Mesenchymal stem cell (in vitro differentiated cells and primary cell): ENCODE results near the gene ANKRD16.

Experiments
- DNase-seq: peaks from one replicate; pipeline ENCODE4 v3.0.0-alpha.2; 2013
- H2AFZ ChIP-seq: one replicate; pipeline ENCODE4 v1.6.1; 2013; ENCODE audit warnings: low read depth, mild to moderate bottlenecking, control low read depth, inconsistent platforms, low read length, moderate library complexity
- H2AK5ac ChIP-seq: 2 replicates; pipeline ENCODE4 v1.6.1; 2013; ENCODE audit warnings: low read length, moderate library complexity, mild to moderate bottlenecking, inconsistent platforms; ENCODE audit not compliant: severe bottlenecking
- H2BK120ac ChIP-seq: one replicate; pipeline ENCODE4 v1.6.1; 2013; ENCODE audit warnings: low read depth, mild to moderate bottlenecking, inconsistent platforms, low read length, moderate library complexity
- H2BK12ac ChIP-seq, 2 experiments: one replicate each; pipeline ENCODE4 v1.6.1; 2013; ENCODE audit warnings: inconsistent platforms in 2 of 2, low read length in 2 of 2, mild to moderate bottlenecking in 2 of 2, moderate library complexity in 2 of 2, control low read depth in 1 of 2
- H2BK15ac ChIP-seq: one replicate; pipeline ENCODE4 v1.6.1; 2013; ENCODE audit warnings: mild to moderate bottlenecking, low read depth, inconsistent platforms; ENCODE audit not compliant: poor library complexity, severe bottlenecking
- H2BK5ac ChIP-seq: 2 replicates; pipeline ENCODE4 v1.6.1; 2013; ENCODE audit warnings: low read depth, mild to moderate bottlenecking, low read length, control low read depth, inconsistent platforms; ENCODE audit not compliant: poor library complexity, severe bottlenecking
- H3K14ac ChIP-seq, 2 experiments: one replicate each; pipeline ENCODE4 v1.6.1; 2013; ENCODE audit warnings: inconsistent platforms in 2 of 2, low read length in 2 of 2, control low read depth in 1 of 2, mild to moderate bottlenecking in 1 of 2, moderate library complexity in 1 of 2
- H3K18ac ChIP-seq, 2 experiments: one replicate each; pipeline ENCODE4 v1.6.1; 2013; ENCODE audit warnings: inconsistent platforms in 2 of 2, low read length in 2 of 2, control low read depth in 1 of 2, low read depth in 1 of 2, mild to moderate bottlenecking in 1 of 2
- H3K23ac ChIP-seq, 2 experiments: one replicate each; pipeline ENCODE4 v1.6.1; 2013; ENCODE audit warnings: inconsistent platforms in 2 of 2, low read length in 2 of 2, mild to moderate bottlenecking in 2 of 2, moderate library complexity in 2 of 2, control low read depth in 1 of 2
- H3K27ac ChIP-seq: 2 replicates; pipeline ENCODE4 v1.5.1; 2013; ENCODE audit warnings: mild to moderate bottlenecking, moderate library complexity, low read length, control low read depth, inconsistent platforms; ENCODE audit not compliant: poor library complexity, severe bottlenecking
- H3K27me3 ChIP-seq, 2 experiments: 2 replicates each; pipeline versions ENCODE4 v1.6.1 to v1.7.0; 2013; ENCODE audit warnings: low read length in 2 of 2, mild to moderate bottlenecking in 2 of 2, moderate library complexity in 2 of 2, control low read depth in 1 of 2, inconsistent platforms in 1 of 2; ENCODE audit not compliant: control insufficient read depth in 1 of 2, insufficient read depth in 1 of 2
- H3K36me3 ChIP-seq, 2 experiments: 2 replicates each; pipeline versions ENCODE4 v1.6.1 to v1.7.0; 2013; ENCODE audit warnings: low read length in 2 of 2, control low read depth in 1 of 2, inconsistent platforms in 1 of 2, low read depth in 1 of 2, mild to moderate bottlenecking in 1 of 2; ENCODE audit not compliant: insufficient read depth in 2 of 2, control insufficient read depth in 1 of 2
- H3K4ac ChIP-seq, 2 experiments: one replicate each; pipeline ENCODE4 v1.6.1; 2013; ENCODE audit warnings: inconsistent platforms in 2 of 2, low read length in 2 of 2, mild to moderate bottlenecking in 2 of 2, moderate library complexity in 2 of 2, control low read depth in 1 of 2, low read depth in 1 of 2
- H3K4me1 ChIP-seq: 2 replicates; pipeline ENCODE4 v1.6.1; 2013; ENCODE audit warnings: low read depth, low read length, control low read depth; ENCODE audit not compliant: control insufficient read depth, insufficient read depth
- H3K4me2 ChIP-seq: 2 replicates; pipeline ENCODE4 v1.6.1; 2013; ENCODE audit warnings: low read length, mild to moderate bottlenecking, inconsistent platforms; ENCODE audit not compliant: poor library complexity, severe bottlenecking
- H3K4me3 ChIP-seq, 2 experiments: 2 replicates each; pipeline versions ENCODE4 v1.5.1 to v1.7.0; 2013; ENCODE audit warnings: low read length in 2 of 2, mild to moderate bottlenecking in 2 of 2, control low read depth in 1 of 2, low read depth in 1 of 2; ENCODE audit not compliant: insufficient read depth in 1 of 2
- H3K79me1 ChIP-seq: replicated peaks from 2 replicates; pipeline ENCODE4 v1.6.1; 2013; ENCODE audit warnings: mild to moderate bottlenecking, control low read depth, low read length, inconsistent platforms; ENCODE audit not compliant: poor library complexity, severe bottlenecking
- H3K9ac ChIP-seq: 2 replicates; pipeline ENCODE4 v1.7.0; 2013; ENCODE audit warnings: mild to moderate bottlenecking, low read length, moderate library complexity
- H3K9me3 ChIP-seq: 2 replicates; pipeline ENCODE4 v1.7.0; 2013; ENCODE audit warnings: mild to moderate bottlenecking, low read length; ENCODE audit not compliant: control insufficient read depth
- H4K8ac ChIP-seq: one replicate; pipeline ENCODE4 v1.6.1; 2013; ENCODE audit warnings: inconsistent platforms, mild to moderate bottlenecking, low read length, moderate library complexity
- H4K91ac ChIP-seq: one replicate; pipeline ENCODE4 v1.6.1; 2013; ENCODE audit warnings: mild to moderate bottlenecking, low read length, inconsistent platforms
- WGBS: methylation state at CpG from one replicate; pipeline ENCODE4 v1.1.7; 2013; ENCODE audit warnings: mixed read lengths; 5-methylcytosine and 5-hydroxymethylcytosine counted together

The ANKRD16 gene

DNA sequence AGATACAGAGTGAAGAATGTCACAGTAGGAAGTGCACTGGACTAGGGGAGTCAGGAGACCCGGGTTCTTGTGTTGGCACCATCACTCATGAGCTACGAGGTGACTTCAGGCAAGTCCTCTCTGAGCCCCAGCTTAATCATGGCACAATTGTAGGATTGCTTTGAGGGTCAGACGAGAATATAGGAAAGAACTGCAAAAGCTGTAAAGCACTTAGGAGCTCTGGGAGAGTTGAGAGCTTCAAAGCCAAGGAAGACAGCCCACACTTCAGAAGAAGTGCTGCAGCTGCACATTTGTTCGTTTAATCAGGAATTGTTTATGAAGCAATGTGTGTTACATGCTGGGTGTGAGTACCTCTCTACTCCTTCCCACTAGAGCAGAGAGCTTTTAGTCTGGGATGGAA, 4.7 kb upstream of the ANKRD16 start:
- Histone ChIP-seq H4K91ac (no peak overlapping the region), H2AK5ac (no peak overlapping the region), H3K9ac (no peak overlapping the region), H2BK120ac (no peak overlapping the region), H3K4me3 (no peak overlapping the region), H3K4me1 (peaks cover 10% of the 10 kb centered on the region), H3K23ac (no peak overlapping the region), H3K79me1 (peaks cover 41% of the 10 kb centered on the region), H4K8ac (no peak overlapping the region), H3K36me3 (peaks cover 30 to 55% of the 10 kb centered on the region in 2 experiments), H3K4me2 (no peak overlapping the region), H2AFZ (no peak overlapping the region), H2BK5ac (no peak overlapping the region), H3K18ac (no peak overlapping the region), H3K4ac (no peak overlapping the region), H2BK12ac (no peak overlapping the region), H3K27ac (no peak overlapping the region), H3K14ac (no peak overlapping the region), H3K27me3 (no peaks in the 10 kb centered on the region), H2BK15ac (no peak overlapping the region), H3K9me3 (peaks cover 3% of the 10 kb centered on the region)
- DNase-seq, result no peak
- 67% methylated on average over 4 of the region's 4 CpGs for WGBS

DNA sequence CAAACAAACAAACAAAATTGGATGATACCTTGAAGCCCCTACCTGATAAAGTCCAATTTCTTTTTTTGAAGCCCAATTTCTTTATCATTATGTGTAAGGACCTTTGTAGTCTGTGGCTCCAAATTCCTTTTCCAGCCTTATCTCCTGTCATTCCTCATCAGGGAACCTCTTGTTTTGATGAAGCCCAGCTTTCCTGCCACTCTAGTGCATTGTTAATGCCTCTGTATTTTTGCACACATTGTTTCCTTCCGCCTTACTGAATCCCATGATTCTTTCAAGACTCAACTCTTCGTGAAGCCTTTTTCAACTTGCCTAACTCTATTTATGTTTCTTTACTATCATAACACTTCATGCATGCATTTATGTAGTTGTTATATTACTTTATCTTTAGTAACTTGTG, 3.6 kb upstream of the ANKRD16 start:
- Histone ChIP-seq H2AFZ (no peak overlapping the region), H2BK5ac (no peak overlapping the region), H3K9me3 (peaks cover 3% of the 10 kb centered on the region), H3K14ac (no peak overlapping the region), H3K36me3 (peaks cover 27 to 49% of the 10 kb centered on the region in 2 experiments), H2AK5ac (no peak overlapping the region), H3K27ac (no peak overlapping the region), H4K91ac (no peak overlapping the region), H3K79me1 (peaks cover 39% of the 10 kb centered on the region), H3K4me1 (peaks cover 16% of the 10 kb centered on the region), H3K27me3 (no peaks in the 10 kb centered on the region), H3K4me2 (no peak overlapping the region), H2BK120ac (no peak overlapping the region), H2BK12ac (no peak overlapping the region), H2BK15ac (no peak overlapping the region), H4K8ac (no peak overlapping the region), H3K9ac (no peak overlapping the region), H3K18ac (no peak overlapping the region), H3K4me3 (no peak overlapping the region), H3K4ac (no peak overlapping the region), H3K23ac (no peak overlapping the region)
- no peak for DNase-seq
- 100% methylated on average over 1 of the region's 2 CpGs for WGBS

DNA sequence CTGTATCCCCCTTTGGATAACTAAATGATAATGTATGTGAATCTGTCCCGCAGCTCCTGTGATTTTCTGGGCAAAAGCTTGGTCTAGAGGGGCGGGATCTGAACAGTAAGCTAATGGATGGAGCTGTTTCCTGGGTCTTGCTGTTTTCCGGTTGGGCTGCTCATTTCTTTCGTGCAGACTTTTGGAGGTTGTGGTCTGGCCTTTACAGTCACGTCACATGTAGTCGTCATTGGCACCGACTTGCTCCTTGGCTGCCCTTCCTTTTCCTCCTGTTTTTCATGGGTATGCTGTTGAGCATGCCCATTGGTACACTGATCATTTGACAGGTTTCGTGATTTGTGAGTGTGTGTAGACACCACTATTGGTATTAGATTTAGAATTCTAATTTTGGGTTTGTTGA, 2.3 kb upstream of the ANKRD16 start:
- Histone ChIP-seq H3K4me3 (peak overlapping the region in 1 of 2 experiments; percentile 96), H3K23ac (peak overlapping the region in 1 of 2 experiments; percentile 91), H3K9ac (no peak overlapping the region), H3K27me3 (no peaks in the 10 kb centered on the region), H3K36me3 (peaks cover 23 to 43% of the 10 kb centered on the region in 2 experiments), H3K4ac (no peak overlapping the region), H2BK120ac (no peak overlapping the region), H3K18ac (no peak overlapping the region), H2BK12ac (no peak overlapping the region), H3K27ac (no peak overlapping the region), H2BK5ac (no peak overlapping the region), H3K4me2 (no peak overlapping the region), H3K4me1 (peaks cover 23% of the 10 kb centered on the region), H2BK15ac (no peak overlapping the region), H2AFZ (no peak overlapping the region), H2AK5ac (no peak overlapping the region), H4K91ac (no peak overlapping the region), H3K9me3 (no peaks in the 10 kb centered on the region), H3K14ac (no peak overlapping the region), H3K79me1 (peaks cover 35% of the 10 kb centered on the region), H4K8ac (no peak overlapping the region)
- DNase-seq, result no peak
- 92% methylated on average over 7 of the region's 8 CpGs for WGBS

DNA sequence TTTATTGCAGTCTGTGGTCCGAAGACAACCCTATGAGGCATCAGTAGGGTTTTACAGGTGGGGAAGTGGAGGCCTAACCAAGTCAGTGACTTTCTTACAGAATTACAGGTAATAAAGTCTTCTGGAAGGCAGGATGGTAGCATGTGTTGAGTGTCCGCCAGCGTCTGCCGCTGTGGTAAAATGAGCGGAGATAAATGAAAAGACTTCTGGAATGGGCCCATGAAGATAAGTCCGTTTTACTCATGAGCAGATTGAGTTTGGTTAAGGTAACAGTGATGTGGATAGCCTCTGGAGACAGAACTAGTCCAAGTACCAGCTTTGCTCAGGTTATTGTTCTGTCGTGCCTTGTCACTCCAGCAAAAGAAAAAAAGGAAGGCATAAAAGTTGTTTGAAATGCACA, 1.3 kb upstream of the ANKRD16 start:
- 76% methylated on average over 7 of the region's 7 CpGs for WGBS
- H2AFZ ChIP-seq, result no peak overlapping the region
- peaks cover 19 to 42% of the 10 kb centered on the region in 2 experiments for H3K36me3 ChIP-seq
- no peak overlapping the region for H4K91ac ChIP-seq
- peaks cover 23% of the 10 kb centered on the region for H3K4me1 ChIP-seq
- peak overlapping the region in 1 of 2 experiments; percentile 89 for H3K23ac ChIP-seq
- H3K4me3 ChIP-seq, result peak overlapping the region; percentile 92 to 96
- H3K9me3 ChIP-seq, result no peaks in the 10 kb centered on the region
- H3K4ac ChIP-seq, result no peak overlapping the region
- H3K27me3 ChIP-seq, result no peaks in the 10 kb centered on the region
- no peak overlapping the region for H2BK5ac ChIP-seq
- H3K14ac ChIP-seq, result no peak overlapping the region
- H3K4me2 ChIP-seq, result peak overlapping the region; percentile 58
- no peak overlapping the region for H2BK15ac ChIP-seq
- no peak overlapping the region for H2AK5ac ChIP-seq
- peaks cover 28% of the 10 kb centered on the region for H3K79me1 ChIP-seq
- no peak overlapping the region for H4K8ac ChIP-seq
- H3K18ac ChIP-seq, result peak overlapping the region in 1 of 2 experiments; percentile 95
- peak; percentile 15 for DNase-seq
- H2BK120ac ChIP-seq, result no peak overlapping the region
- H3K9ac ChIP-seq, result peak overlapping the region; percentile 93
- H2BK12ac ChIP-seq, result no peak overlapping the region
- H3K27ac ChIP-seq, result no peak overlapping the region
